Right kidney (tissue), 1 donor: ENCODE data around the gene CHTOP.
"Not testable (repeated sequence)": the region's sequence is repeated elsewhere in the genome, so short reads cannot be mapped to it uniquely, and the experiment has no call there.

Source experiments
- DNase-seq: peaks from one replicate; pipeline ENCODE4 v3.0.0-alpha.2; 2016

The CHTOP gene

DNA sequence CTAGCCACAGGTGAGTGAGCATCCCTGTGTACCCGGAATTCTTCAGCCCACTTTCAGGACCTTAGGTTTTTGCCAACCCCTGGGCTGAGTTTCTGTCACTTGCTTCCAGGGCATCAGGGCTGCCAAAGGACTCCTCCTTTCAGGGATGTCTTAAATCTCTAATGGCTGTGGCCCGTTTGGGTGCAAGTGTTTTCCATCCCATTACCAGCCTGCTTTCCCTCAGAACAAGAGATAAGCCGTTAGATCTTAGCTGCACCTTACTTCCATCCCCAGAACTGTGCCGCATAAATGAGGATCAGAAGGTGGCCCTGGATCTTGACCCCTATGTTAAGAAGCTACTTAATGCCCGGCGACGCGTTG, 25.3 kb downstream of the CHTOP start:
- no peak for DNase-seq

DNA sequence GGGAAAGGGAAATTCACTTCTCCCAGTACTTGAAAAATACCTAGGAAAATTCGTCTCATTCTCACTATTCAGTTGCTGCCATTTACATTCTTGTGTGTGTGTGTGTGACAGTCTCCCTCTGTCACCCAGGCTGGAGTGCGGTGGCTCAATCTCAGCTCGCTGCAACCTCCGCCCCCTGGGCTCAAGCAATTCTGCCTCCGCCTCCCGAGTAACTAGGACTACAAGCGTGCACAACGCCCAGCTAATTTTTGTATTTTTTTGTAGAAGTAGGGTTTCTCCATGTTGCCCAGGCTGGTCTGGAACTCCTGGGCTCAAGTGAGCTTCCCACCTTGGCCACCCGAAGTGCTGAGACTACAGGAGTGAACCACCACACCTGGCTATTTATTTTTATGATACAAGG, 25.8 kb downstream of the CHTOP start:
- DNase-seq = no peak

DNA sequence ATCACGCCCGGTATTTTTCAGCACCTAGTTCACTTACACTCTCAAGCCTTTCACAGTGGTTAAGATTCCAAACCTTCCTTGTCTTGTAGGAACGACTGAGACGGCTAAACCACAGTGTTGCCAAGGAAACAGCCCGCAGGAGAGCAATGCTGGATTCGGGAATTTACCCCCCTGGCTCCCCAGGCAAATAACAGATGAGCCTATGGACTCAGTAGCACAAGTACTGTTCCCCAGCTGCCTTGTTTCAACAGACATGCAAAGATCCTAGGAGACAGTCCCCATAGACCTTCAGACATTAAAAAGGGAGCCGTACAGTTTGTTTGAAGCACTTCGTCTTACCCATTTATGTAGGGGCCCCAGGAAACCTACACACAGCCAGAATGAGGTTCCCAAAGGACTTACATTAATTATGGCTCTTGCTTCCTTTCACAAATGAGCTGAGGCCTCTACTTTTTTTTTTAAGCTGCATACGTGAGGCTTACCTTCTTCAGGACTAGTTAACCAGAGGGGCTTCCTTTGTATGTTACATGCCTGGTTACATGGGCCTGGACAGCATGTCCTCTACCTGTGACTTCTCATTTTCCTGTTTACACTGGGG, 27.3 kb downstream of the CHTOP start:
- no peak for DNase-seq

DNA sequence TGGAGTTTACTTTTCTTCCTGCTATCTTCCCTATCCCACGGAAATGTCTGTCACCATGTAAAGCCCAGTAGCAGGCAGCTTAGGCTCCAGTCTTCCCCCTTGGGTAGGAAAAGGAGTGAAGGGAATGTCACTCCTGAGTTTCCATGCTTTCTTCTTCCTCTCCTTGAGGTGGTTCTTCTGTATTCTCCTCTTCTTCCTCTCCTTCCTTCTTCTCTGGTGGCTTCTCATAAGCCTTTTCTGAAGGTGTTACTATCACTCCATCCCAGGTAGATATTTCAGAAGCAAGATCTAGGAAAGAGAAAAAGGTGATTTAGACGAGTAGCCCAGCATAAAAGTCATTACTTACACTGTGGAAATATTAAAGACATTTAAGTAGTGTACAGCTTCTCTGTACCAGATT, 28.4 kb downstream of the CHTOP start:
- no peak for DNase-seq

DNA sequence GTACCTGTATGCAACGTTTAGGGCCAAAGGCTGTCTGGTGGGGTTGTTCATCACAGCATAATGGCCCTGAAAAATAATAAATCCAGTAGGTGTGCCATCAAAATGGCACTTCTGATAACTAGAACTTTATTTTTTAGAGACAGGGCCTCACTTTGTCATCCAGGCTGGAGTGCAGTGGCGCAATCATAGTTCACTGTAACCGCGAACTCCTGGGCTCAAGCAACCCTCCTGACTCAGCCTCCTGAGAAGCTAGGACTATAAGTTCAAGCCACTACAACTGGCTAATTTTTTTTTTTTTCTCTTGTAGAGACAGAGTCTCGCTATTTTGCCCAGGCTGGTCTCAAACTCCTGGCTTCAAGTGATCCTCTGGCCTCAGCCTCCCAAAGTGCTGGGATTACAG, 29.3 kb downstream of the CHTOP start:
- DNase-seq = no peak

DNA sequence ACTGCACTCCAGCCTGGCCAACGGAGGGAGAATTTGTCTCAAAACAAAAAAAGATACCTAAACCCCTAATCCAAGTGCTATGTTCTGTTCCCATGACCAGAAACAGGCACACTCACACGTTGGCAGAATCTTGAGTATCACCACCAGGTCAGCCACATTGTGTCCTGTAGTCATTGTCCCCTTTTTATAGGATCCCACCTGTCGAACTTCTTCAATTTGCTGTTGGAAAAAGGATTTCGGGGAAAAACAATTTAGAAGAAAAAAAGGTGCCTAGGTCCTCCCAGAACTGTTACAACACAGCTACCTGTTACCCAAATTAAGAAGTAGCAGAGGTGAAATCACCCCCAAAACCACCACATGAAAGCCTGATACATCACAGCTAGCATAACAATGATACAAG, 33.6 kb downstream of the CHTOP start:
- DNase-seq = no peak

DNA sequence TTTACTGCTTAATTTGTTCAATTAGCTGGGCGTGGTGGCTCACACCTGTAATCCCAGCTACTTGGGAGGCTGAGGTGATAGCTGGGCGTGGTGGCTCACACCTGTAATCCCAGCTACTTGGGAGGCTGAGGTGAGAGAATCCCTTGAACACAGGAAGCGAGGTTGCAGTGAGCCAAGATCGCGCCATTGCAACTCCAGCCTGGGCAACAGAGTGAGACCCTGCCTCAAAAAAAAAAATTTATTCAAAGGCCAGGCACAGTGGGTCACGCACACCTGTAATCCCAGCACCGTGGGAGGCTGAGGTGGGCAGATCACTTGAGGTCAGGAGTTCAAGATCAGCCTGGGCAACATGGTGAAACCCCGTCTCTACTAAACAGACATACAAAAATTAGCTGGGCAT, 34.8 kb downstream of the CHTOP start:
- DNase-seq = not testable (repeated sequence)

DNA sequence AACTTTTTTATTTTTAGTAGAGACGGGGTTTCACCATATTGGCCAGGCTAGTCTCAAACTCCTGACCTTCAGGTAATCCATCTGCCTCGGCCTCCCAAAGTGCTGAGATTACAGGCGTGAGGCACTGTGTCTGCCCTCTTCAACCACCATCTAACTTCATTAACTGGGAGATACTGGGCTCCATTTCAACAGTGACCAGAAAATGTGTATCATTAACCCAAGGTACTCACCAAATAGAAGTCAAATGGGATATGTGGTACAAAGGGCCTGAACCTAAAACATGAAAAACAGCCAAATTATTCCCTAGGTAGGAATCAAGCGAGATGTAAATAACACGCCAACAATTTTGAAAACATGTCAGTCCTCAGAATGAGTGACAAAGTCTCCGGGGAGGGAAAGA, 35.7 kb downstream of the CHTOP start:
- DNase-seq = no peak

DNA sequence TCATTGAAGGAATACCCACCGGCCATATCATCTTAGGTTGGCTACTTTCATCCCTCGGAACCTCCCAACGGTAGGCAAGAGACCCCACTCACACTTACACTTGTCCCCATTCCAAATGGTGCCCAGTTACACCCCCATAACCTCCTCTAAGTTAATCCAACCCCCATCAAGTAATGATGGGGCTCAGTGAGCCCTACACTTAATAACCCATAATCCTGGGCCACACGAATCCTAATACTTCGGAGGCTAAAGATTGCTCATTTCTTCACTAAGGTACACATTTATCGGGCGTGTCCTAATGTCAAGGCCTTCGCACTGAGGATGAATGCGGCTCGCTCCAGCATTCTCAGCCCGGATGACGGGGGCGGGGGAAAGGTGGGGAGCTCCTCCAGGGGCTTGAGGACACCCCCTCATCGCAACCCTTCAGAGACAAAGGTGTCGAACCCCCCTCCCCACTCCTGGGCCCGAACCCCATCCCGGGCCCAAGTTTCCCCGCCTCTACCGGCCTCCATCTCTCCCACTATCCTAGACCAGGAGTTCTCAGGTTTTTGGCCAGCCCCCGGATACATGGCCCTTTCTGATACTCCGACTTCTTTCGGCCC, 36.5 kb downstream of the CHTOP start:
- no peak for DNase-seq

DNA sequence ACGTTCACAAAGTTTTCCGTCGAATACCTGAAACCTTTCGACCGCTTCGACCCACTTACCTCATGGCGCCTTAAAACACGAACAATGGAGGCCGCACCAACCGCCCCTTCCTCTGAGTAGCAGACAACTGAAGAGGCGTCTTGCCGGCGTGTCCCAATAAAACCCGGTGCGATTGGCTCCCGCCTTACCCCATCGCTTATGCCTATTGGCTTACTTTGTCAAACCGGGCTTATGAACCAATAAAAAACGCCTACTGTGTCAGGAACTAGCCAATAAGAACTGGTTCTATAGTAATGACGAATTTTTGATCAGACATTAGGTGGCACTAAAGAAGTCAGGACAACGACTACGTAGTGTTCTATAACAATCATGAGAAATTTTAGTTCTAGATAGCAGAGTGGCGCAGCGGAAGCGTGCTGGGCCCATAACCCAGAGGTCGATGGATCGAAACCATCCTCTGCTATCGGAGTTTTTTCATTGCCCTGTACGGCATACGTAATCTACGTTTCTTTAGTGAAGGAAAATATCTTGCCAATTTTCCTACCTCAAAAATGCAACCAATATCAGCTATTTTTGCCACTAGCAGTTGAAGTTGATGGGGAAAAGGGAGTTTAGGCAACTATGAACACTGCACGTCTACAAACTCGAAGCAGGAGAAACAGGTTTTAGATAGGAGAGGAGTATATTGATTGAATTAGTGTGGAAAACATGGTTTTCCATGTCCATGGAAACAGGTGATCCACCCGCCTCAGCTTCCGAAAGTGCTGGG, 37.2 kb downstream of the CHTOP start, which contains the start of gene ILF2:
Gene ILF2 (minus strand): TSS at position 135 of the 769 bp plus-strand sequence. CDS start 71 bp downstream, at position 64.
- peak; percentile 93 for DNase-seq

DNA sequence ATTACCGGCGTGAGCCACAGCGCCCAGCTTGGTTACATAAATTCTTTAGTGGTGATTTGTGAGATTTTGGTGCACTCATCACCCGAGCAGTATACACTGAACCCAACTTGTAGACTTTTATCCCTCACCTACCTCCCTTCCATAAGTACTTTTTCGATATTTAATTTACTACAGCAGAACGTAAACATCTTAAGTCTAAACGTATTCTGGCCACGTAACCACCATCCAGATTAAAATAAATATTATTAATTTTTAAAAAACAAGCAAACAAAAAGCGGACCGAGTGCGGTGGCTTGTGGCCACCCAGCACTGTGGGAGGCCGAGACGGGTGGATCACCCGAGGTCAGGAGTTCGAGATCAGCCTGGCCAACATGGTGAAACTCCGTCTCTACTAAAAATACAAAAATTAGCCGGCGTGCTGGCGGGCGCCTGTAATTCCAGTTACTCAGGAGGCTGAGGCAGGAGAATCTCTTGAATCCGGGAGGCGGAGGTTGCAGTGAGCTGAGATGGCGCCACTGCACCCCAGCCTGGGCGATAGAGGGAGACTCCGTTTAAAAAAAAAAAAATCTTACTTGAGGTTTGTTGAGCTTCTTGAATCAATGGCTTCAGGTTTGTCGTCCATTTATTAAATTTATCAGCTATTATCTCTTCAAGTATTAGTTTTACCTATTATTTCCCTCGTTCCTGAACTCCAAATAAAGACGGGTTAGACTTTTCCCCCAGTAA, 37.9 kb downstream of the CHTOP start:
- peak; percentile 28 for DNase-seq

DNA sequence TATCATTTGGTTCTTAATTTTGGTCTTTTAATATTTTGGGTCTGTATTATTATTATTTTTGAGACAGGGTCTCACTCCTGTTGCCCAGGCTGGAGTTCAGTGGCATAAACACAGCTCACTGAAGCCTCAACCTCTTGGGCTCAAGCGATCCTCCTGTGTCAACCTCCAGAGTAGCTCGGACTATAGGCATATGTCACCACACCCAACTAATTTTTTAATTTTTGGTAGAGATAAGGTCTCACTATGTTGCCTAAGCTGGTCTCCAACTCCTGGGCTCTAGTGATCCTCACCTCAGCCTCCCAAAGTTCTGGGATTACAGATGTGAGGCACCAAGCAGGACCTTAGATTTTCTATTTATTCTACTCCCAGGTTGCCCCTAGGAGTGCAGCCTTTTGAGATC, 39.6 kb downstream of the CHTOP start:
- no peak for DNase-seq

DNA sequence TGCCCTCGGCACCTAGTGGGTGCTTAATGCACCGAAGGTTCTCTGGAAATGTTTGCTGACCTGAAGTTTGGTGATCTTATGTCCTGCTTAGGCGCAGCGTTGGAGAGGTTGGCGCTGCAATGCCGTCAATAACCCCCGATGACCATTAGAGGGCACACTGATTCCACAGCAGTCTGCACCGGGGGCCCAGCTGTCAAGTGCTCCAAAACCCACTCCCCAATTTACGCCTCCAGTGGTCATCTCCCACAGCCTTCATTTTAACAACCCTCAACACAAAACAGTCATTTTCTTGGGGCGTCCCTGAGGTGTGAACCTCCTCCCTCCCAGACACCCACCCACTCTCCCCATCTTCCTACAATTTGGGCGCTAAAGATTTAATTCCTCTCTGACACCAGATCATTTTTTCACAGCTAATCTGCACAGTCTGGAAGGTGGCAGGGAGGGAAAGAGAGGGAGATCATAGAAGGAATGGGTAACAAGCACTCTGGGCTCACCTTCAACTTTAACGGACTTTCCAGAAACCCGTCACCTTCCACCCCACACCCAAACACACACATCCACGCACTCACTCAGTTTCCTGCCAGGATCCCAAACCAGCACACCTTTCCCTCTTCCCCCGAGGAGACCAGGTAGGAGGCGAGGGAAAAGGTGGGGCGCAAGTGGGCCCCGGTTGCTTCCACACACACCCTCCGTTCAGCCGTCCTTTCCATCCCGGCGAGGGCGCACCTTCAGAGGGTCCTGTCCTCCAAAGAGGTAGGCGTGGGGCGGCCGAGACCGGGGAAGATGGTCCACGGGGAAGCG, 44.1 kb downstream of the CHTOP start:
- peak; percentile 63 for DNase-seq

DNA sequence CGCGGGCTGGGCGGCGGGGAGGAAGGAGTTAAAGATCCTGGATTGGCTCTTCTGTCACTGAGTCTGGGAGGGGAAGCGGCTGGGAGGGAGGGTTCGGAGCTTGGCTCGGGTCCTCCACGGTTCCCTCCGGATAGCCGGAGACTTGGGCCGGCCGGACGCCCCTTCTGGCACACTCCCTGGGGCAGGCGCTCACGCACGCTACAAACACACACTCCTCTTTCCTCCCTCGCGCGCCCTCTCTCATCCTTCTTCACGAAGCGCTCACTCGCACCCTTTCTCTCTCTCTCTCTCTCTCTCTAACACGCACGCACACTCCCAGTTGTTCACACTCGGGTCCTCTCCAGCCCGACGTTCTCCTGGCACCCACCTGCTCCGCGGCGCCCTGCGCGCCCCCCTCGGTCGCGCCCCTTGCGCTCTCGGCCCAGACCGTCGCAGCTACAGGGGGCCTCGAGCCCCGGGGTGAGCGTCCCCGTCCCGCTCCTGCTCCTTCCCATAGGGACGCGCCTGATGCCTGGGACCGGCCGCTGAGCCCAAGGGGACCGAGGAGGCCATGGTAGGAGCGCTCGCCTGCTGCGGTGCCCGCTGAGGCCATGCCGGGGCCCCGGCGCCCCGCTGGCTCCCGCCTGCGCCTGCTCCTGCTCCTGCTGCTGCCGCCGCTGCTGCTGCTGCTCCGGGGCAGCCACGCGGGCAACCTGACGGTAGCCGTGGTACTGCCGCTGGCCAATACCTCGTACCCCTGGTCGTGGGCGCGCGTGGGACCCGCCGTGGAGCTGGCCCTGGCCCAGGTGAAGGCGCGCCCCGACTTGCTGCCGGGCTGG, 44.9 kb downstream of the CHTOP start, which contains the start of gene NPR1:
Gene NPR1 (plus strand): TSS at position 170 of the 818 bp plus-strand sequence. CDS start 421 bp downstream, at position 591.
- peak; percentile 84 for DNase-seq

DNA sequence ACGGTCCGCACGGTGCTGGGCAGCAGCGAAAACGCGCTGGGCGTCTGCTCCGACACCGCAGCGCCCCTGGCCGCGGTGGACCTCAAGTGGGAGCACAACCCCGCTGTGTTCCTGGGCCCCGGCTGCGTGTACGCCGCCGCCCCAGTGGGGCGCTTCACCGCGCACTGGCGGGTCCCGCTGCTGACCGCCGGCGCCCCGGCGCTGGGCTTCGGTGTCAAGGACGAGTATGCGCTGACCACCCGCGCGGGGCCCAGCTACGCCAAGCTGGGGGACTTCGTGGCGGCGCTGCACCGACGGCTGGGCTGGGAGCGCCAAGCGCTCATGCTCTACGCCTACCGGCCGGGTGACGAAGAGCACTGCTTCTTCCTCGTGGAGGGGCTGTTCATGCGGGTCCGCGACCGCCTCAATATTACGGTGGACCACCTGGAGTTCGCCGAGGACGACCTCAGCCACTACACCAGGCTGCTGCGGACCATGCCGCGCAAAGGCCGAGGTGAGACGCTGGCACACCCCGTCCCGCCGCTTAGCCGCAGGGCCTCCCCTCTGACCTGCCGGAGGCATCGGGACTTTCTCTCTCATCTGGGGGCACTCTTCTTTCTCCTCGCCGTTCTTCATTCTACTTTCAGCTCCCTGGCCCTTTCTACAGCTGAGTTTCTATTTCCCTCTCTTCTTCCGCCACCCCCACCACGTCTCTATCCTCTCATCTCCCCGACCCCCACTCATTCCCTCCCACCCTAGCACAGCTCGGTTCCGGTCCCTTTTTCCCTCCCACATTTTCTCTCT, 45.7 kb downstream of the CHTOP start:
- DNase-seq = peak; percentile 85

DNA sequence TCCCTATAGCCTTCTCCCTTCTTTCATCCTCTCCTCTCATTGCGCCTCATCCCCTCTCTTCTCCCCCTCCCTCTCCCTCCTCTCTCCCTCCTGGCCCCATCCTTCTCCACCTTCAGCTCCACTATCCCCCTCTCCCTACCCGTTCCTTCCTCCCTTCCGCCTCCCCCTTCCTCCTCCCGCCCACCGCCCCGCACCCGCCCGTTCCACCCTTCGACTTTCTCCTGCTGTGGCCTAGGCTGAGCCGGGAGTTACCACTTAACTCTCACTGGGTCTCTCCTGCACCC, 46.2 kb downstream of the CHTOP start:
- DNase-seq = no peak

DNA sequence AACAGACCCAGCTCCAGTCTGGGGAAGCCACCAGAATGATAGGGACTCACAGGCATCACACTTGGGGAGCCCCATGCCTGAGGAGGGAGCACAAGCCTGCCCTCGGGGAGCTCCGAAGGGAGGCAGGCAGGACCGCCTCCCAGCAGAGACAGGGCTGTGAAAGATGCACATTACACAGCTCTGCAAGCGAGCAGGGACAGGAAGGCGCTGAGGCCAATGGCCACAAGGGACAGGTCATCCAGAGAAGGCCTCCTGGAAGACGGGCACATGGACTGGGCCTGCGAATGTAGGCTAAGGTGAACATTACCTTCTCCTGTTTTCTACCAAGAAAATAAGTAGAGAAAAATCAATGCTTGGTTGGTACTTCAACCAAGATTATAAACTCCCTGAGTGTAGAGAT, 48.9 kb downstream of the CHTOP start:
- no peak for DNase-seq

DNA sequence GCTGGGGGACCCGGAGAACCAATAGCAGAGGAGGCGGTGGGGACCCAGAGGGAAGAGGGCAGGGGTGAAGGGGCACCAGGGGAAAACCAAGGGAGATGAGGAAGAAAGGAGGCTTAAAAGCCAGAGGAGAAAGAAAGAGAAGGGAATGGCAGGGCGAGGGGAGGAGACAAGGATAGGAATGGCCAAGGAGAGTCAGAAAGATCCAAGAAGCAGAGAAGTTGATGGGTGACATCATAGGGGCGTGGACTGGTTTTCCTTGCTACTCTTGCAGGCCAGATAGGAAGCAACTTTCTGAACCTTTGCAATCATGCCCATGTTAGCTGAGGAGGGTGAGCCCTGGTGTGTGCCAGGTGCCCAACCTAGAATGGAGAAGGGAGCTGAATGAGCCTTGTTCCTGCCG, 50.0 kb downstream of the CHTOP start:
- no peak for DNase-seq

DNA sequence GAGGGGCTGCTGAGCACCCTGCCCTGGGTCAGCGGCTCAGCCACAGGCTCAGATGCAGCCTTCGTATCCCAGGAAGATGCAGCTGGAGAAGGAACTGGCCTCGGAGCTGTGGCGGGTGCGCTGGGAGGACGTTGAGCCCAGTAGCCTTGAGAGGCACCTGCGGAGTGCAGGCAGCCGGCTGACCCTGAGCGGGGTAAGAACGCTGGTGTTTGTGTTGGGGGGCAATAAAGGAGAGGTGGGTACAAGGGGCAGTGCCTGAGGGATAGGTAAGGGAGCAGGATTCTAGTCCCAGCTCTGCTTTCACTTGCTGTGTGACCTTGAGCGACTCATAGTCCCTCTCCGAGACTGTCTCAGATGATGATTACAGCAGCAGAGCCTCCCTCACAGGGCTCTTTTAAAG, 51.0 kb downstream of the CHTOP start:
- DNase-seq = no peak

DNA sequence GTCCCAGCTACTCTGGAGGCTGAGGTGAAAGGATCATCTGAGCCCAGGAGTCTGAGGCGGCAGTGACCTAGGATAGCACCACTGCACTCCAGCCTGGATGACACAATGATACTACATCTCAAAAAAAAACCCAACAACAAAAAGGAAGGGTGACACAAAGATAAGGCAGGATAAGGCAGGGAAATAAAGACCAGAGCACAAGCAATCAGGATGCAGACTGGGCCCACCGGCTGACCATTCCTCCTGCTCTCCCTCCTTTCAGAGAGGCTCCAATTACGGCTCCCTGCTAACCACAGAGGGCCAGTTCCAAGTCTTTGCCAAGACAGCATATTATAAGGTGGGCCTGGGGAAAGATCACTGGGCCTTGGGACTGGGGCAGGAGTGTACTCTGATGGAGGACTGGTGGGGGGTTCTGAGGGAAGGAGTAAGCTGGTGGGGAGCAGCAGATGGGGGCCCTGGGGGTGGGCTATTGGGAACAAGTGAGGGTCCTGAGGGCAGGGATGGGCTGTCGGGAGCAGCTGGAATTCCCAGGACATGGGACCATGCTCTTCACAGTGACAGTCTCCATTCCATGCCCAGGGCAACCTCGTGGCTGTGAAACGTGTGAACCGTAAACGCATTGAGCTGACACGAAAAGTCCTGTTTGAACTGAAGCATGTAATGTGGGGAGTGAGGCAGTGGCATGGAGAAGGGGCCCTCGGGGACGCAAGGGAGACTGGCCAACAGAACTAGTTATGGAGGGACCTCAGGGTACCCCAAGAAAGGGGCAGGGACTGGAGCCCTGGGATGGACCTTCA, 51.9 kb downstream of the CHTOP start:
- DNase-seq = no peak
